ENCODE measurements around the gene AGAP1. TPM values are rescaled to one million over a fixed set of nuclear protein-coding genes. Genes with fewer than 3 reads are reported as not detected.

Gene AGAP1
- total RNA-seq, 1 experiment from 2014 or later = 25.8 TPM

DNA sequence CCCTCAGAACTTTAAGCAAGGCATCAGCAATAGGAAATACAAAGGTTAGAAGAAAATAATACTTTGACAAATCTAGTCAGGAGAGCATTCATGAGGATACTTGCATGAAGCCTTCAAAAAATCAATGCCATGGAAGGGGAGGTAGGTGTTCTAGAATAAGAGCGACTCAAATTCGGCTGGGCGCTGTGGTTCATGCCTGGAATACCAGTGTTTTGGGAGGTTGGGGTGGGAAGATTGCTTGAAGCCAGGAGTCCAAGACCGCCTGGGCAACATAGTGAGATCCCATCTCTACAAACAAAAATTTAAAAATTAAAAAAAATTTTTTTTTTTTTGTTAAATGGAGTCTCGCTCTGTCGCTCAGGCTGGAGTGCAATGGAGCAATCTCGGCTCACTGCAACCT, 652.6 kb downstream of the AGAP1 start:
- Histone ChIP-seq H4K91ac (ENCODE audit: insufficient read length, low read depth, low read length) (no peak overlapping the region), H3K27me3 (ENCODE audit: insufficient read depth, low read length) (no peaks in the 10 kb centered on the region; the same call in 1 of the 2 replicates), H3K79me1 (ENCODE audit: insufficient read depth, low read depth, low read length, poor library complexity, severe bottlenecking) (no peaks in the 10 kb centered on the region), H3K14ac (ENCODE audit: insufficient read depth, low read length) (no peak overlapping the region), H3K79me2 (ENCODE audit: insufficient read depth, low read length) (no peaks in the 10 kb centered on the region), H3K9me3 (ENCODE audit: control insufficient read depth, low read depth, low read length) (no peaks in the 10 kb centered on the region), H4K8ac (replicated peaks; ENCODE audit: insufficient read length, low read depth, low read length) (no peak overlapping the region), H3K9ac (ENCODE audit: extremely low read depth, insufficient read length, low read length) (no peak overlapping the region), H2BK15ac (ENCODE audit: low read depth, low read length) (no peak overlapping the region), H3T11ph (ENCODE audit: low read length) (no peak overlapping the region), H2BK120ac (ENCODE audit: low read depth, low read length, poor library complexity, severe bottlenecking) (no peak overlapping the region), H2AFZ (ENCODE audit: low read length) (no peak overlapping the region), H3K4me2 (ENCODE audit: insufficient read depth, insufficient read length, low read length) (no peak overlapping the region), H4K20me1 (ENCODE audit: control insufficient read depth, insufficient read depth, insufficient read length) (no peaks in the 10 kb centered on the region), H3K18ac (ENCODE audit: insufficient read length, low read depth, low read length) (no peak overlapping the region), H3K23me2 (ENCODE audit: insufficient read length, low read depth, low read length, poor library complexity, severe bottlenecking) (no peaks in the 10 kb centered on the region), H3K27ac (ENCODE audit: insufficient read length, low read depth, low read length) (no peak overlapping the region), H3K23ac (ENCODE audit: insufficient read length, low read depth, low read length) (no peak overlapping the region), H4K5ac (ENCODE audit: insufficient read length, low read depth, low read length) (no peak overlapping the region), H2AK5ac (ENCODE audit: insufficient read length, low read length) (no peak overlapping the region), H3K4me1 (ENCODE audit: insufficient read depth, low read length) (peaks cover 9% of the 10 kb centered on the region; the same call in 1 of the 2 replicates), H3K56ac (ENCODE audit: insufficient read length, low read depth, low read length) (no peak overlapping the region), H2BK20ac (ENCODE audit: low read depth, low read length, poor library complexity, severe bottlenecking) (no peak overlapping the region), H2BK12ac (ENCODE audit: insufficient read length, low read depth, low read length) (no peak overlapping the region), H3K4ac (ENCODE audit: low read depth, low read length) (no peak overlapping the region), H2BK5ac (ENCODE audit: insufficient read length, low read length) (no peak overlapping the region)
- peaks cover 4 to 8% of the 10 kb centered on the region in 2 experiments; a peak in 2 of 5 replicates for H3K9me3 Mint-ChIP-seq
- peaks cover 10% of the 10 kb centered on the region in 2 experiments for H3K4me1 Mint-ChIP-seq
- H3K36me3 Mint-ChIP-seq (ENCODE audit: insufficient read depth in 1 of 3, low read depth in 3 of 3) = no peaks in the 10 kb centered on the region
- no CpG with 5 or more reads among the region's 7 CpGs for WGBS (ENCODE audit: extremely low coverage, insufficient read length, low lambda C conversion rate)
- H3K27me3 Mint-ChIP-seq (ENCODE audit: low read depth) = peaks cover 90% of the 10 kb centered on the region
- H3K27ac Mint-ChIP-seq = no peak overlapping the region
- TF ChIP-seq, protein P1, sequence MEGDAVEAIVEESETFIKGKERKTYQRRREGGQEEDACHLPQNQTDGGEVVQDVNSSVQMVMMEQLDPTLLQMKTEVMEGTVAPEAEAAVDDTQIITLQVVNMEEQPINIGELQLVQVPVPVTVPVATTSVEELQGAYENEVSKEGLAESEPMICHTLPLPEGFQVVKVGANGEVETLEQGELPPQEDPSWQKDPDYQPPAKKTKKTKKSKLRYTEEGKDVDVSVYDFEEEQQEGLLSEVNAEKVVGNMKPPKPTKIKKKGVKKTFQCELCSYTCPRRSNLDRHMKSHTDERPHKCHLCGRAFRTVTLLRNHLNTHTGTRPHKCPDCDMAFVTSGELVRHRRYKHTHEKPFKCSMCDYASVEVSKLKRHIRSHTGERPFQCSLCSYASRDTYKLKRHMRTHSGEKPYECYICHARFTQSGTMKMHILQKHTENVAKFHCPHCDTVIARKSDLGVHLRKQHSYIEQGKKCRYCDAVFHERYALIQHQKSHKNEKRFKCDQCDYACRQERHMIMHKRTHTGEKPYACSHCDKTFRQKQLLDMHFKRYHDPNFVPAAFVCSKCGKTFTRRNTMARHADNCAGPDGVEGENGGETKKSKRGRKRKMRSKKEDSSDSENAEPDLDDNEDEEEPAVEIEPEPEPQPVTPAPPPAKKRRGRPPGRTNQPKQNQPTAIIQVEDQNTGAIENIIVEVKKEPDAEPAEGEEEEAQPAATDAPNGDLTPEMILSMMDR (conservative IDR thresholded peaks at IDR 0.05) = no peak
- no peak for DNase-seq
- H3K4me3 Mint-ChIP-seq = no peak overlapping the region

All from H9 (cell line).